B cell (primary cell): Measurements from ENCODE around the gene PLEKHM2.

Experiments used
- EZH2 ChIP-seq: IDR thresholded peaks from 2 replicates; pipeline ENCODE4 v1.6.1; 2012; ENCODE audit warnings: borderline replicate concordance, low read depth, mild to moderate bottlenecking, moderate library complexity, low read length; ENCODE audit not compliant: insufficient read depth, poor library complexity, severe bottlenecking
- TF ChIP-seq, protein P1 (sequence below): fragments of 200-600 bp; IDR thresholded peaks from one replicate; pipeline ENCODE4 v1.8.0; 2022; ENCODE audit warnings: antibody characterized with exemption, mild to moderate bottlenecking

GRCh38 chr1:15727021-15727420 lies 42.9 kb downstream of the PLEKHM2 start:
- TF ChIP-seq, protein P1, sequence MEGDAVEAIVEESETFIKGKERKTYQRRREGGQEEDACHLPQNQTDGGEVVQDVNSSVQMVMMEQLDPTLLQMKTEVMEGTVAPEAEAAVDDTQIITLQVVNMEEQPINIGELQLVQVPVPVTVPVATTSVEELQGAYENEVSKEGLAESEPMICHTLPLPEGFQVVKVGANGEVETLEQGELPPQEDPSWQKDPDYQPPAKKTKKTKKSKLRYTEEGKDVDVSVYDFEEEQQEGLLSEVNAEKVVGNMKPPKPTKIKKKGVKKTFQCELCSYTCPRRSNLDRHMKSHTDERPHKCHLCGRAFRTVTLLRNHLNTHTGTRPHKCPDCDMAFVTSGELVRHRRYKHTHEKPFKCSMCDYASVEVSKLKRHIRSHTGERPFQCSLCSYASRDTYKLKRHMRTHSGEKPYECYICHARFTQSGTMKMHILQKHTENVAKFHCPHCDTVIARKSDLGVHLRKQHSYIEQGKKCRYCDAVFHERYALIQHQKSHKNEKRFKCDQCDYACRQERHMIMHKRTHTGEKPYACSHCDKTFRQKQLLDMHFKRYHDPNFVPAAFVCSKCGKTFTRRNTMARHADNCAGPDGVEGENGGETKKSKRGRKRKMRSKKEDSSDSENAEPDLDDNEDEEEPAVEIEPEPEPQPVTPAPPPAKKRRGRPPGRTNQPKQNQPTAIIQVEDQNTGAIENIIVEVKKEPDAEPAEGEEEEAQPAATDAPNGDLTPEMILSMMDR = no peak
- no peak for TF ChIP-seq EZH2
